Endothelial cell of umbilical vein (primary cell): ENCODE measurements around the gene FCGR3A.
"Not testable (repeated sequence)": the region's sequence is repeated elsewhere in the genome, so short reads cannot be mapped to it uniquely, and the experiment has no call there.

Experiments
- CTCF ChIP-seq, 2 donors: IDR thresholded peaks; 1 replicate in 1 of 2; 2 replicates in 1 of 2; pipeline ENCODE4 v1.5.1; 2011; ENCODE audit warnings: low read length in 2 of 2, mild to moderate bottlenecking in 2 of 2, moderate library complexity in 2 of 2, control low read depth in 1 of 2, inconsistent platforms in 1 of 2, low read depth in 1 of 2; ENCODE audit not compliant: insufficient read depth in 1 of 2; ENCODE audit errors: extremely low read depth in 1 of 2
- EZH2 ChIP-seq: IDR thresholded peaks from 2 replicates; pipeline ENCODE4 v1.6.1; 2012; ENCODE audit warnings: borderline replicate concordance, low read depth, mild to moderate bottlenecking, moderate library complexity, low read length, inconsistent platforms; ENCODE audit not compliant: severe bottlenecking
- POLR2A ChIP-seq: IDR thresholded peaks from 2 replicates; pipeline ENCODE4 v1.6.1; 2012; ENCODE audit warnings: low read depth, mild to moderate bottlenecking, control low read depth, low read length

GRCh38 chr1:161540570-161540960, 9.1 kb downstream of the FCGR3A start:
- not testable (repeated sequence) for TF ChIP-seq CTCF (IDR thresholded peaks at IDR 0.05; ENCODE audit: extremely low read depth in 1 of 2, insufficient read depth in 1 of 2, low read depth in 1 of 2, low read length in 2 of 2); EZH2; POLR2A
